ENCODE measurements around the gene IGF1R.

The IGF1R gene

DNA sequence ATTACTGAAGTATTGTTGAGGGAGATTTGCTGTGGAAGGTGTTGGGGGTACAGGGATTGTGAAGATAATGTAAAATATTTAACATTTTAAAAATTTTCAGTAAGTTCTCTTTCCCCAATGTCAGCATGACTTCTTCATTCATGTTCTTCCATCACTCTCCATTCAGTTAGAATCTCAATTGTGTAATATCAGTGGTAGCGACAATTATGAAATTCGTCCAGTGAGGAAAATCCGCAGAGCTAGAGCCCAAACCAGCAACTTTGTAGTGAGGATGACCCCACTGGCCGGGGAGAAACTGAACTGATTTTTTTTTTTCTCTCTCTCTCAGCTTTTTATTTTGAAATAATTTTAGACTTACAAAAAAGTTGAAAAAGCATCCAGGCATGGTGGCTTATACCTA, 187.5 kb downstream of the IGF1R start:
- Histone ChIP-seq H3K27me3 (ENCODE audit: insufficient read depth, low read depth) (no peaks in the 10 kb centered on the region), H3K4me2 (no peak overlapping the region), H3K27ac (no peak overlapping the region), H3K36me3 (ENCODE audit: insufficient read depth) (no peaks in the 10 kb centered on the region), H3K9ac (no peak overlapping the region), H3K4me1 (ENCODE audit: low read depth, poor library complexity, severe bottlenecking) (no peaks in the 10 kb centered on the region), H4K20me1 (ENCODE audit: insufficient read depth) (no peaks in the 10 kb centered on the region), H3K79me2 (ENCODE audit: insufficient read depth, low read depth) (peaks cover 13% of the 10 kb centered on the region; the same call in 1 of the 2 replicates), H3K4me3 (IDR thresholded peaks at IDR 0.05; ENCODE audit: insufficient read depth, low read depth, low read length) (no peak overlapping the region), H2AFZ (ENCODE audit: low read depth) (no peak overlapping the region)
- TF ChIP-seq, protein P1, sequence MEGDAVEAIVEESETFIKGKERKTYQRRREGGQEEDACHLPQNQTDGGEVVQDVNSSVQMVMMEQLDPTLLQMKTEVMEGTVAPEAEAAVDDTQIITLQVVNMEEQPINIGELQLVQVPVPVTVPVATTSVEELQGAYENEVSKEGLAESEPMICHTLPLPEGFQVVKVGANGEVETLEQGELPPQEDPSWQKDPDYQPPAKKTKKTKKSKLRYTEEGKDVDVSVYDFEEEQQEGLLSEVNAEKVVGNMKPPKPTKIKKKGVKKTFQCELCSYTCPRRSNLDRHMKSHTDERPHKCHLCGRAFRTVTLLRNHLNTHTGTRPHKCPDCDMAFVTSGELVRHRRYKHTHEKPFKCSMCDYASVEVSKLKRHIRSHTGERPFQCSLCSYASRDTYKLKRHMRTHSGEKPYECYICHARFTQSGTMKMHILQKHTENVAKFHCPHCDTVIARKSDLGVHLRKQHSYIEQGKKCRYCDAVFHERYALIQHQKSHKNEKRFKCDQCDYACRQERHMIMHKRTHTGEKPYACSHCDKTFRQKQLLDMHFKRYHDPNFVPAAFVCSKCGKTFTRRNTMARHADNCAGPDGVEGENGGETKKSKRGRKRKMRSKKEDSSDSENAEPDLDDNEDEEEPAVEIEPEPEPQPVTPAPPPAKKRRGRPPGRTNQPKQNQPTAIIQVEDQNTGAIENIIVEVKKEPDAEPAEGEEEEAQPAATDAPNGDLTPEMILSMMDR (conservative IDR thresholded peaks at IDR 0.05; ENCODE audit: low read depth, low read length) = no peak

DNA sequence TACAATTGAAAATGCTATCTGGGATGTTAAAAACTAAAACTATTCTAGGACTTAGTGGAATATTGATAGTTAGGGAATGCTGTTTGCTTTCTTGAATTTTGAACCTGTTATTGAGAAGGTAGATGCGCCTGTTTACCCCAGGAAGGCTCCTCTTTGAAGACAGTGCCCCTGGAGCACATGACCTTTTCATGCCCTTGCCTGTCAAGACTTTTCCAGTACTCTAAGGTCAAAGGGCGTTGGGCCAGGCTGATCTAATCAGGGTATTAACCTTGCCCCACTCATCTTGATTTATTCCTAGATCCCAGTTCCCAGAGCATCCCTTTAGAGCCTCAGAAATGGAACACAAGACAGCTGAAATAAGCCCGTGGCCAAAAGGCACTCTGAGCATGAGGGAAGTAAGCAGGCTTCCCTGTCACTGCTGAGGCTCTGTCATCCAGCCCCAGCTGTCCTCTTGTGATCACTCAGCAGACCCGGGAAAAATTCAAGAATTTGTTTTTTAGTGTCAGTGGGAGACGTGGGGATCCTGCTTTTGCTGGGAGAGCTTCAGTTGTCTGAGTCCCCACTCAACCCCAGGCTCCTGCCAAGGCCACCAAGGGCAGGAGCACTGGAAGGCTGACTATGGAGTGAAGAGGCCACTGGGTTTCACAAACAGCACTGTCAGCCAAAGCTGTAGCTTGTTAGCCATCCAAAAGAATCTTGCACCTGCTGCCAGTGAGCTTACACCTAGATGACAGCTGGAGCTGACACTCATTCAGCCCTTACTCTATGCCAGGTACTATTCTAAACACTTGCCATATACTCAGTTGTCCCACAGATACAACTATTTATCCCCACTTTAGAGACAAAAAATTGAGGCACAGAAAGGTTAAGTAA, 190.3 kb downstream of the IGF1R start:
- H3K36me3 ChIP-seq (ENCODE audit: insufficient read depth) = no peaks in the 10 kb centered on the region
- H3K27ac ChIP-seq = no peak overlapping the region
- no peak overlapping the region for H3K4me3 ChIP-seq (IDR thresholded peaks at IDR 0.05; ENCODE audit: insufficient read depth, low read depth, low read length)
- H3K9ac ChIP-seq = no peak overlapping the region
- H3K4me2 ChIP-seq = no peak overlapping the region
- H4K20me1 ChIP-seq (ENCODE audit: insufficient read depth) = no peaks in the 10 kb centered on the region
- TF ChIP-seq, protein P1 (conservative IDR thresholded peaks at IDR 0.05; ENCODE audit: low read depth, low read length) = no peak
- peaks cover 13% of the 10 kb centered on the region; the same call in 1 of the 2 replicates for H3K79me2 ChIP-seq (ENCODE audit: insufficient read depth, low read depth)
- H3K27me3 ChIP-seq (ENCODE audit: insufficient read depth, low read depth) = no peaks in the 10 kb centered on the region
- H2AFZ ChIP-seq (ENCODE audit: low read depth) = no peak overlapping the region
- H3K4me1 ChIP-seq (ENCODE audit: low read depth, poor library complexity, severe bottlenecking) = no peaks in the 10 kb centered on the region

DNA sequence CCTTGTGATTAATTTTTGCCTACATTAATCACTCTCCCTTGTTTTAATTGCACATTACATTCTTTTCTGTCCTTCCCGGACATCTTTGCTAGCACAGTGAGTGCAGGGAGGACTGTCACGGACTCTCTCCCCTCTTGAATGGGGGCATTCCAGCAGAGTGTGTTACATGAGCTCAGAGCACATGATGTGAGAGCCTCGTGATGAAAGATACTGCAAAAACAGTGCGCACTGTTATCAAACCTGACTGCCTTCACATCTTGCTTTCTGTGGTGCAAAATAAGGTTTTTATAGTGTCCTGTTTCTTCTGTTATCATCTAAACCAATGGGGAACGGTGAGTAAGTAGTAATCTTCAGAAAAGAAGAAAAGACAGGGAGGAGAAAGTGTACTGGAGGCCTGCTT, 191.7 kb downstream of the IGF1R start:
- Histone ChIP-seq H3K4me2 (no peak overlapping the region), H3K27me3 (ENCODE audit: insufficient read depth, low read depth) (no peaks in the 10 kb centered on the region), H3K36me3 (ENCODE audit: insufficient read depth) (no peaks in the 10 kb centered on the region), H2AFZ (ENCODE audit: low read depth) (no peak overlapping the region), H3K4me3 (IDR thresholded peaks at IDR 0.05; ENCODE audit: insufficient read depth, low read depth, low read length) (no peak overlapping the region), H3K27ac (no peak overlapping the region), H3K9ac (no peak overlapping the region), H3K79me2 (ENCODE audit: insufficient read depth, low read depth) (peaks cover 7% of the 10 kb centered on the region; the same call in 1 of the 2 replicates), H4K20me1 (ENCODE audit: insufficient read depth) (no peaks in the 10 kb centered on the region), H3K4me1 (ENCODE audit: low read depth, poor library complexity, severe bottlenecking) (no peaks in the 10 kb centered on the region)
- TF ChIP-seq, protein P1 (conservative IDR thresholded peaks at IDR 0.05; ENCODE audit: low read depth, low read length) = no peak

DNA sequence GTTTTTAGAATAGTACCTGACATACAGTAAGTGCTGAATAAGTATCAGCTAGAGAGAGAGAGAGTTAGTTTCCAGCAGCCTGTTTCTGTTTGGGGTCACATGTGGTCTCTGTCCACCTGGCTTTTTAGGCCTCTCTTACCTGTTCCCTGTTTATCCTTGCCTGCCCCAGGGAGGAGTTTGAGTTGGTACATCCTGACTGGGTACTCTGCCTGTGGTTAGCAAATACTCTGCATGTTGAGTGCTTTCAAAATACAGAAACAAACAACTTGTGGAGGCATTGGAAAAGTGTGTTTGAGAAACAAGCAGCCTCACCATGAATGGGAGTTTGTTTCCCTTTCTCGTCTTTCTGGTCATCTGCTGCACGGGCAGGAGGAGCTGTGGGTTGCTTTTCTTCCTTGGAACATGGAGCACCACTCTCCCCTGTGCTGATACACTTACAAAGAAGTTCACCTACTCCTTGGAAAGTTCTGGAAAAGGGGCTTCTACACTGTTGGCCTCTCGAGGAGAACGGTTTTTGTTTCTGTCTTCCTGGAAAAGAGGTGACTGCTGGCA, 193.2 kb downstream of the IGF1R start:
- no peaks in the 10 kb centered on the region for H4K20me1 ChIP-seq (ENCODE audit: insufficient read depth)
- H3K4me3 ChIP-seq (IDR thresholded peaks at IDR 0.05; ENCODE audit: insufficient read depth, low read depth, low read length) = no peak overlapping the region
- no peaks in the 10 kb centered on the region for H3K36me3 ChIP-seq (ENCODE audit: insufficient read depth)
- H3K4me1 ChIP-seq (ENCODE audit: low read depth, poor library complexity, severe bottlenecking) = no peaks in the 10 kb centered on the region
- TF ChIP-seq, protein P1 (conservative IDR thresholded peaks at IDR 0.05; ENCODE audit: low read depth, low read length) = no peak
- no peak overlapping the region for H3K4me2 ChIP-seq
- H3K9ac ChIP-seq = no peak overlapping the region
- no peak overlapping the region for H2AFZ ChIP-seq (ENCODE audit: low read depth)
- H3K79me2 ChIP-seq (ENCODE audit: insufficient read depth, low read depth) = peaks cover 7% of the 10 kb centered on the region; the same call in 1 of the 2 replicates
- no peak overlapping the region for H3K27ac ChIP-seq
- no peaks in the 10 kb centered on the region for H3K27me3 ChIP-seq (ENCODE audit: insufficient read depth, low read depth)

Data from KMS-11 (cell line).